ENCODE measurements around the gene DCAKD. TPM values are rescaled to one million over a fixed set of nuclear protein-coding genes. Genes with fewer than 3 reads are reported as not detected.

DCAKD gene
- total RNA-seq, 1 donor from 2014 or later = 25.4 TPM

DNA sequence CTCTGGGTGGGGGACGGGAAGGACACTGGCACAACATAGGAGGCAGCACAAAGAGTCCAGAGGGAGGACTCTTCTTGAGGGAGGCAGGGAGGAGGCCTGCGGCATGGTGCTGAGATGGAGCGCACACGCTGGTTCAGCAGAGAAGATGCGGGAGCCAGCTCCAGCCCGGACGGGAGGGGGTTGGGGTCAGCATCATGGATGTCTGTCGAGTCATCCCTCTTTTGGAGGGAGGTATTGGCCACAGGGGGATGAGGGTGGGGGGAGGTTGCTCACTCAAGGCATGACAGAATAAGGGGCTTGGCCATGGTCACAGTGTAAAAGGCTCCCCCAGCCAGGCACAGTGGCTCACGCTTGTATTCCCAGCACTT lies 19.3 kb downstream of the DCAKD start:
- H3K9me3 Mint-ChIP-seq = no peaks in the 10 kb centered on the region
- intact Hi-C loops (cut with micrococcal nuclease) = no loop called here
- H3K27me3 Mint-ChIP-seq = no peaks in the 10 kb centered on the region
- H3K4me1 Mint-ChIP-seq = no peaks in the 10 kb centered on the region
- peaks cover 25% of the 10 kb centered on the region for H3K36me3 Mint-ChIP-seq (ENCODE audit: low read depth)
- no peak overlapping the region for H3K4me3 Mint-ChIP-seq
- H3K27ac Mint-ChIP-seq = no peak overlapping the region
- DNase-seq = no peak

DNA sequence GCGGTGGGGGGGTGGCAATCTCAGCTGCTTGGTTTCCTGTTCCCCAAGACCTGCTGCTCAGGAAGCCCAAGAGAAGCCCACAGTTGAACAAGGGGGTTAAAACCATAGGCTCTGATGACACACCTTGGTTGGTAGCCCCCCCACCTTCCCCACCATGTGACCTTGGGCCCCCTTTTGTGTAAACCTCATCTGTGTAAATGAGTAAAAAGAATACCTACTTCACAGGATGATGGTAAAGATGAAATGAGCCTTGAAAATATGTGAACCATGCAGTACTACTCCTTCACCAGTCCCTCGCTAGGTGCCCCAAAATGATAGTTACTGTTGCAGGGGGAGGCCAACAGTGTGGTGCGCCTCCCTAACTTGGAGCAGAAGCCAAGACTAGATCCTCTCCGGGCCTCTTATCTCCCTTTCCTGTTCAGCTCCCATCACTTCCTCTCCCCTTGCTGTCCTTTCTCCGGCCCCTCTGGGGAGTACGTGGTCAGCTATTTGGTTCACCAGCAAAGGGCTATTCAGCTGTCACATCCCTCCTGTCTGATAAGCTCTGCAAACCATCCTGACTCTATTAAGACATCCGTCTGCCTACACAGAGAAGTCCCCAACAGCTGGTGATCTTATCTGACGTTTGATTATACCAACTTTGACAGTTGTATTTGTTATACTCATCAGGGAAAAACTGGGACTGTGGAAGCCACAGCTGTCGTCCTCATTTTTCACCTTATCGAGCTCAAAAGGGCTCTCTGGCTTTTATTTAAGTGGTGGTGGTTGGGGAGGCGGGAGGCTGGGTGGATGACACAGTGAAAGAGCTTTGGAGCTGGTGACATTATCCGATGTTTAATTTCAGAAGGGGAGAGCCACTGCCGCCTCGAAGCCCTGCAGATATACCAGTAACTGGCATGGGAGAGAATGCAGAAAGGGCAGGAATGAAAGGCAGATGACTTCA lies 19.9 kb downstream of the DCAKD start:
- Mint-ChIP-seq H3K9me3 (no peaks in the 10 kb centered on the region), H3K27me3 (no peaks in the 10 kb centered on the region), H3K27ac (no peak overlapping the region), H3K36me3 (ENCODE audit: low read depth) (peaks cover 25% of the 10 kb centered on the region), H3K4me3 (no peak overlapping the region), H3K4me1 (no peaks in the 10 kb centered on the region)
- no peak for DNase-seq
- intact Hi-C loops (cut with micrococcal nuclease) = no loop called here

DNA sequence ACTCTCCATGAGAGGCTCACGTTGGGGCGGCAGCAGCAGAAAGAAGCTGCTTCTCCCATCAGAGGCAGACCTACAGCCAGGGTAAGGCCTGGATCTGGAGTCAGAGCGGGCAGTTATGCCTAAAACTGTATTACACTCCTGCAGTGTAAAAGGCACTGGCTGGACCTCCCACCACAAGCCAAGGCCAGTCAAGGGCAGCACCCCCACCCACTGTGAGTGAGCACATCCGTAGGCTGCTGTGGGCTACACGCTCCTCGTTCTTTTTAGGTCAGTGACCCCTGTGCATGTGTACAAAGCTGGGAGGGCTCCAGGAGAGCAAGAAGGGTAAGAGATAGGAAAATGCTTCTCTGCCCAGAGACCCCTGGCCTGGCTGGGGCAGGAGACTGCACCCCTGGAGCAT lies 20.7 kb downstream of the DCAKD start:
- intact Hi-C loops (cut with micrococcal nuclease) = no loop called here
- no peak for DNase-seq
- Mint-ChIP-seq H3K9me3 (no peaks in the 10 kb centered on the region), H3K27me3 (no peaks in the 10 kb centered on the region), H3K4me3 (no peak overlapping the region), H3K4me1 (no peaks in the 10 kb centered on the region), H3K27ac (no peak overlapping the region), H3K36me3 (ENCODE audit: low read depth) (peaks cover 25% of the 10 kb centered on the region)

DNA sequence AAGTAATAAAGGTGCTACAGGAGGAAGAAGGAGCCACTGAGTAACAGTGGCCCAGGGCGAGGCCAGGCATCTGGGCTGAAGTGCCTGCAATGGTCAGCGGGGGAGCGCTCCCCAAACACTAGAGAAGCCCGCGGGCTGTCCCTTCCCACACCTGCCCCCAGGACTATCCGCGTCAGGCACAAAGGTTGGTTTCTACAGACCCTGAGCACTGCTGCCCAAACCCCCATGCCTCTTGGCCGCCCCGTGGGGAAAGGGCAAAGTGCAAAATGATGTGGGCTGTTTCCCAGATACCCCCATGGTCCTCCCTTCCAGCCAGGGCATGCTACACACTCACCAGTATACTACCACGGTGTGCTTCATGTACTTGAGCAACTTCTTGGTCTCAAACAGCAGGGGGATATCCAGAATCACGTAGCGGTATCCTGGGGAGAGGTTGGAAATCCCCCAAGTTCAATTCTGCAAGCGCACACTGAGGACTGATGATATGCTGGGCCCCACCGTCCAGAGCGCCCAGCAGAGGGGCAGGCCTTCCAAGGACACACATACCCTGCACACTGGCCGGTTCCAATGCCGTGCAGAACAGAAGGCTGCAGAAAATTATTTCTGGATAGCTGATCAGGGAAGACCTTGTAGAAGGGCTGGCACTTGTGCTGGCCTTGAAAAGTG lies 21.5 kb downstream of the DCAKD start:
- Mint-ChIP-seq H3K27me3 (no peaks in the 10 kb centered on the region), H3K36me3 (ENCODE audit: low read depth) (peaks cover 24% of the 10 kb centered on the region), H3K27ac (no peak overlapping the region), H3K9me3 (no peaks in the 10 kb centered on the region), H3K4me1 (no peaks in the 10 kb centered on the region), H3K4me3 (no peak overlapping the region)
- intact Hi-C loops (cut with micrococcal nuclease) = no loop called here
- no peak for DNase-seq

DNA sequence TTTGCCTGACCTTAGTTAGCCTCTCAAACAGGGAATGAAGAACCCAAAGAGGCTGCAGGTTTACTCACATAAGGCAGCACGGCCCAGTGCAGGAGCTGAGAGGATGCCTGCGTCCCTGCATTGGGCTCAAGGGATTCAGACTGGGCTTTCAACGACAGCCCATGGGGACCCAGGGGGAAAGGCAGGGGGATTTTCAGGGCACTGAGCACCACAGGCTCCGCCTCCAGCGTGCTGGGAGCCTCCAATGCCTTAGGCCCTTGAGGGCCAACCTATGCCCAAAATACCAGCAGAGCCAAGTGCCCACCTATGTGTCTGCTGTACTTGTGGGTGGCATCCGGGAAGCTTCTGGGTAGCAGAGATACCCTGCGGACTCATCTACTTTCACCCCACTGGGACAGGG lies 22.3 kb downstream of the DCAKD start:
- Mint-ChIP-seq H3K27me3 (no peaks in the 10 kb centered on the region), H3K27ac (no peak overlapping the region), H3K9me3 (no peaks in the 10 kb centered on the region), H3K4me3 (no peak overlapping the region), H3K4me1 (no peaks in the 10 kb centered on the region), H3K36me3 (ENCODE audit: low read depth) (peaks cover 18% of the 10 kb centered on the region)
- DNase-seq = no peak
- intact Hi-C loops (cut with micrococcal nuclease) = no loop called here

DNA sequence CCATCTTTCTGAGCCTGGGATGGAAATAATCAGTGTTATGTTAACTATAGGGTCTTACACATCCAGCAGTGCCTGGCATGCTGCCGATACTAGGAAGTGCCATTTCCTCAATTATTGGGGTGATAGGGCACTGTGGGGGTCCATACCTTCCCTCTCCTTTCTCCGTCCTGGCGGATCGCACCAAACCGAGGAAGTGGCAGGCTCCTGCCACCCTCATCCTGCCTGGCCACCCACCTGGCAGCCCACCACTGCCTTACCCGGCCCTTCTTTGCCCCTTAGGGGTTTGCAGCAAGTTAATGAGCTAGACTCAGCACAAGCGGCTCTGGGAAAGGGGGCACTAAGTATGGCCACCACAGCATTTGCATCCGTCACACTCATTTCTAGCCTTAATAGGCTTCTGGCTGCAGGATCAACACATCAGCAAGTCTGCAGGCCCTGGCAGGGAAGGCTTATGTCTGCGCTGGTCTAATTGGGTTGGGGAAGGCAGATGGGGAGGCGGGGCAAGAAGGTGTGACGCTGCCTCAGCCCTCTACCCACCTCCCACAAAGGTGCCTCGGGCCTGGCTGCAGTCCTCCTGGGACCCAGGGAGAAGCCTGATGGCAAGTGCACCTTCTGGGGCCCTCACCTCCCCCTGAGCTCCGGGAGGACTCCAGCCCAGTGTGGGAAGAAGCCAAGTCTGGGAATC lies 28.6 kb downstream of the DCAKD start:
- H3K9me3 Mint-ChIP-seq = no peaks in the 10 kb centered on the region
- intact Hi-C loops (cut with micrococcal nuclease) = loop anchor here (1.0 to 2.0 kb wide), 2 partner anchors 102 to 248 kb away; no protein-coding TSS in a partner anchor
- no peak for DNase-seq
- no peak overlapping the region for H3K27ac Mint-ChIP-seq
- peaks cover 31% of the 10 kb centered on the region for H3K27me3 Mint-ChIP-seq
- no peak overlapping the region for H3K4me3 Mint-ChIP-seq
- H3K36me3 Mint-ChIP-seq (ENCODE audit: low read depth) = peaks cover 7% of the 10 kb centered on the region
- peaks cover 18% of the 10 kb centered on the region for H3K4me1 Mint-ChIP-seq

DNA sequence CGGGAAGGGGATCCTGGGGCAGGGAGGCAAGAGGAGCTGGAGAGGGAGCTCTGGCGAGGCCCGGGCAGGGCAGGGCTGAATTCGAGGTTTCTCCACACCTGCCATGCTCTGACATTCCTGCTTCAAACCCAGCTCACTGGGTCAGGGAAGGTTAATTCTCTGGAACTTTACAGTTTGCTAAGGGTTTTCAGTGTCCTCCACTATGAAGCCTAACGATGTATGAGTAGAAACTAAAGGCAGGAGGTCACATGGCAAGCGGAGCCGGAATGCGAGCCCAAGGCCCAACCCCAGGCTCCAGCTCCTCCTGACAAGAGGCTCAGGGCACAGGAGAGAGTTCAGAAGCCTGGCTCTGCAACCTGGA lies 29.2 kb downstream of the DCAKD start:
- DNase-seq = no peak
- Mint-ChIP-seq H3K27ac (no peak overlapping the region), H3K27me3 (peaks cover 31% of the 10 kb centered on the region), H3K4me3 (no peak overlapping the region), H3K9me3 (no peaks in the 10 kb centered on the region), H3K4me1 (peaks cover 18% of the 10 kb centered on the region), H3K36me3 (ENCODE audit: low read depth) (peaks cover 7% of the 10 kb centered on the region)
- intact Hi-C loops (cut with micrococcal nuclease) = loop anchor here (1.0 to 2.0 kb wide), 2 partner anchors 102 to 247 kb away; no protein-coding TSS in a partner anchor

DNA sequence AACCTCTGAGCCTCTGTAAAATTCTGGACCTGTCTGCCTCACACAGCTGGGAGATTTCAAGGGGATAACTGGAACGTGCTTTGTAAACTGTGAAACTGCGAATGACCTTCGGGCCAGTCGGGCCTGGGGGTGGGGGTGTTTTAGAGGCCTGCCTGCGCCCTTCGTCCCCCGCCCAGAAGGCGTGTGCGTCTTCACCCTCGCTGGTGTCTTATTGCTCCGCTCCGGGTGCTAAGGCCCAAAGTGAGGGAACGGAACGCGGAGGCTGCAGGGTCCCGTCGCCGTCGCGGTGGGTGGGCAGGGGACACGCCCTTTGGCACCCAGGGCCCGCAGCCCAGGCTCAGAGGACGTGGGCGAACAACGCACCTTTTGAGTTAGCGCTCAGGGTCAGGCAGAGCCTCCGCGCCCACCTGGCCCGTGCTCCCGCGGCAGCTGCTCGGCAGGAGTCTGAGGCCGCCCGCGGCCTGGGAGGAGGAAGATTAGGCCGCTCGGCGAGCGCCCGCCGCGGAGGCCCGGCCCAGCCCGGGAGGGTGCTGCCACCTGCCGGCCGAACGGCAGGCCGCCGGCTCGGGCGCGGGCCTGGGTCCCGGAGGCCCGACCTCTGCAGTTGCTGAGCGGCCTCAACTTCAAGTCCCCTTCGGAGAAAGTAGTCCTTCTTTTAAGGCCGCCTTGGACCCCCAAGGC lies 29.7 kb downstream of the DCAKD start:
- intact Hi-C loops (cut with micrococcal nuclease) = loop anchor here (1.0 to 2.0 kb wide), 2 partner anchors 101 to 247 kb away; no protein-coding TSS in a partner anchor
- H3K4me3 Mint-ChIP-seq = peak overlapping the region; percentile 53
- H3K4me1 Mint-ChIP-seq = peaks cover 18% of the 10 kb centered on the region
- no peak overlapping the region for H3K27ac Mint-ChIP-seq
- H3K36me3 Mint-ChIP-seq (ENCODE audit: low read depth) = peaks cover 7% of the 10 kb centered on the region
- peak; percentile 92 for DNase-seq
- H3K9me3 Mint-ChIP-seq = no peaks in the 10 kb centered on the region
- peaks cover 33% of the 10 kb centered on the region for H3K27me3 Mint-ChIP-seq

DNA sequence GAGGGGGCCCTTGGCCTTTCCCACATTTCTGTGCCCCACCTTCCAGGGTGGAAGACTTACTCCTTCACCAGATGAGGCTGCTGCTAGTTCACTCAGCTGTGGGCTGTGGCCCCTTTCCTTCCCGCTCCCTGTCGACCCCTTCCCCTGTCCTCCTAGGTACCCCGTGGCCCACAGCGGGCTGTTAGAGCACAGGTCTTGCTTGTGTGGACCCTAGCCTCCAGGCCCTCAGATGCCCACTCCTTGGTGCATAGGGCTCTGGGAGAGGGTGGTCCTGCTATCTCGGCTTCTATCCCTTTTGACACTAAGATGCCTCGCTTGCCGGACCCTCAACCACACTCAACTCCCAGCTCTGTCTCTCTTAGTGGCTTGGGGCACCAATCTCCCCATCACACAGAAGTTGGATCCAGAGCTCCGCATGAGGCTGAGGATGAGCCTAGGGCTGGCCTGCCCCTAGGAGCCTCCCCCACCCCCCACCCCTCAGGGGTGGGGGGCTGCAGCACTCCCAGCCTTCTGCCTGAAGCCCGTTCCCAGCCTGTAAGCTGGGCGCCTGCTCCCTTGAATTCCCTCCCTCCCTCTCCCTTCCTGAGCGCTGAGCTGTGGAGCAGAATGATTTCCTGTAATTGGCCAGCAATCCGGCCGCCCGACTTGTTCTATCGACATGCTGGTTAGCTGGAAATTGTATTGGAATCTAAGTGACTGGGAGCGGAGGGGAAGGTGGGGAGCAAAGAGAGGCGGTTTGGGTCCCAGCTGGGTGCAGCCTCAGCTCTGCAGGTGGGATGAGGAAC lies 30.9 kb downstream of the DCAKD start:
- H3K36me3 Mint-ChIP-seq (ENCODE audit: low read depth) = peaks cover 7% of the 10 kb centered on the region
- H3K27ac Mint-ChIP-seq = no peak overlapping the region
- H3K27me3 Mint-ChIP-seq = peaks cover 34% of the 10 kb centered on the region
- no peak overlapping the region for H3K4me3 Mint-ChIP-seq
- intact Hi-C loops (cut with micrococcal nuclease) = no loop called here
- peaks cover 18% of the 10 kb centered on the region for H3K4me1 Mint-ChIP-seq
- no peak for DNase-seq
- no peaks in the 10 kb centered on the region for H3K9me3 Mint-ChIP-seq

DNA sequence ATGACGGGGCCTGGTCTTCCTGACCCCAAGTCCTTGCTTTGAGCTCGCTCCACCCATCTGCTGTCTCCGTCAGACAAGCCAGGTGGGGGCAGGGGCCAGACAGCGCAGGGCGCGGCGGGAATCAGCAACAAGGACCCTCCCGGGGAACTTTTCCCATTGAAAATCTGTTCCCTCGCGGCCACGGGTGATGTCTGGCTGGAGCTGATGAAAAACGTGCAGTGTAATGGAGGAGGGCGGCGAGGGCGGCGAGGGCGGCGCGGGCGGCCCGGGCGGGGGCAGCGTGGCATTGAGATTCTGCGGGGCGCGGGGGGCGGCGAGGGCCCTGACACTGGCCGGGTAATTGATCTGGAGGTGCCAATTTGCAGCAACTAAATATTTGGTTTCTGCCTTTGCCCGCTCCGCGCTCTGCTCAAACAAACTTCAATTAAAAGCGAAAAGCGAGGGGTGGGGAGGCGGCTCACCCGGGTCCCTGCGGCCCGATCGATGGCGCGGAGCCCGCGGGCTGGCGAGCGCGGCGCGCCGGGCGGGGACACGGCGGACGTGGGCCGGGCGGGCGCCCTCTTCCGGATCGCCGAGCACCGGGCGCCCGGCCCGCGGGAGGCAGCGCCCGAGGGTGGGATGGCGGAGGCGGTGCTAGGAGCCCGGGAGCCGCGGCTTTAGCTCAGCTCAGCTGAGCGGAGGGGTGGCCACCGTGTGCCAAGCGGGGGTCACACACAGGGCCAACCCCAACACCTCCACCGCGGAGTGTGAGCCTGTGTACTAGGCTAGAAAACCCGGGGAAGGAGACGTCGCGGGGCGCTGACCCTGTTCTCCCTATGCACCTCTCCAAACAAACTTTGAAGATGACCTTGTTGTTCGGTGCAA lies 32.4 kb downstream of the DCAKD start:
- Mint-ChIP-seq H3K4me3 (peak overlapping the region; percentile 93), H3K27me3 (peaks cover 34% of the 10 kb centered on the region), H3K4me1 (peaks cover 18% of the 10 kb centered on the region), H3K27ac (peak overlapping the region; percentile 89), H3K9me3 (no peaks in the 10 kb centered on the region), H3K36me3 (ENCODE audit: low read depth) (peaks cover 7% of the 10 kb centered on the region)
- intact Hi-C loops (cut with micrococcal nuclease) = loop anchor here (1.0 kb wide), 2 partner anchors 47 to 113 kb away; partner anchors contain the start of gene PLCD3
- DNase-seq = peak; percentile 84

DNA sequence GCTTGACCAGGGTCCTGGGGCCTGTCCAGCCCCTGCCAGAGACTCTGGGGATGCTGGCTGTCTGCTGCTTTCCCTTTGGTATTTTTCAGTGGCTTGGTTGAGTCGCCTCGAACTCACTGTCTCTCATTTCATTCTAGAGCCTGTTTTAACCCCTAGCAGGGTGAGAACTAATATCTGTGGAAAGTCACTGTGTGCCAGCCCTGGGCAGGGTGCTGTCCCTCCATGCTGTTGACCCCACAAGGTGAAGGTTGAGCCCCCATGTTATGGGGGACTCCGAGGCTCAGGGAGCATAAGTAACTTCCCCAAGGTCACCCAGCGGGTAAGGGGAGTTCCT lies 33.0 kb downstream of the DCAKD start:
- Mint-ChIP-seq H3K4me3 (peak overlapping the region; percentile 93), H3K27me3 (peaks cover 34% of the 10 kb centered on the region), H3K36me3 (ENCODE audit: low read depth) (peaks cover 7% of the 10 kb centered on the region), H3K27ac (peak overlapping the region; percentile 89), H3K9me3 (no peaks in the 10 kb centered on the region), H3K4me1 (peaks cover 18% of the 10 kb centered on the region)
- no peak for DNase-seq
- intact Hi-C loops (cut with micrococcal nuclease) = no loop called here

DNA sequence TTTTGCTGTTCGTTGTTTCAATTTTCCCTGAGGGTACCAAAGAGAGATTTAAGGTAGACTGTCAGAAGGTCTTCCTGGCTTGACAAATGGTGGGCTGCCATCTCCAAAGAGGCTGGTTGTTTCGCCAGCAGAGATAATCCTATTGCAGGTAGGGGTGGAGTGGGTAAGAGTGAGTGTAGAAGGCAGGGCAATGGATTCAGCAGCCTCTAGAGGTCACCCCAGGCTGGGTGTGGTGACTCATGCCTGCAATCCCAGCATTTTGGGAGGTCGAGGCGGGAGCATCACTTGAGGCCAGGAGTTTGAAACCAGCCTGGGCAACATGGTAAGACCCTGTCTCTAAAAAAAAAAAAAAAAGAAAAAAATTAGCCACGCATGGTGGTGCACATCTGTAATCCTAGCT lies 34.6 kb downstream of the DCAKD start:
- Mint-ChIP-seq H3K27me3 (peaks cover 34% of the 10 kb centered on the region), H3K27ac (no peak overlapping the region), H3K9me3 (no peaks in the 10 kb centered on the region)

More for the DNA sequence above, 34.6 kb downstream of the DCAKD start:
- intact Hi-C loops (cut with micrococcal nuclease) = no loop called here
- Mint-ChIP-seq H3K4me1 (peaks cover 18% of the 10 kb centered on the region), H3K4me3 (no peak overlapping the region), H3K36me3 (ENCODE audit: low read depth) (peaks cover 5% of the 10 kb centered on the region)
- no peak for DNase-seq

Measured in activated CD4-positive, alpha-beta T cell treated with anti-CD3 and anti-CD28 coated beads, Interleukin-2, amount 10 ng/mL, durations not matched to agents 24 days and 14 days (primary cell).